HG03135 (cell line): ENCODE measurements around the gene PABPC1L.

Source experiments
- ATAC-seq: cut with Tn5 transposase; IDR thresholded peaks from one replicate; pipeline ENCODE4 v1.9.1; 2021; ENCODE audit warnings: mild to moderate bottlenecking, moderate library complexity; ENCODE audit not compliant: unreplicated experiment

PABPC1L gene

DNA sequence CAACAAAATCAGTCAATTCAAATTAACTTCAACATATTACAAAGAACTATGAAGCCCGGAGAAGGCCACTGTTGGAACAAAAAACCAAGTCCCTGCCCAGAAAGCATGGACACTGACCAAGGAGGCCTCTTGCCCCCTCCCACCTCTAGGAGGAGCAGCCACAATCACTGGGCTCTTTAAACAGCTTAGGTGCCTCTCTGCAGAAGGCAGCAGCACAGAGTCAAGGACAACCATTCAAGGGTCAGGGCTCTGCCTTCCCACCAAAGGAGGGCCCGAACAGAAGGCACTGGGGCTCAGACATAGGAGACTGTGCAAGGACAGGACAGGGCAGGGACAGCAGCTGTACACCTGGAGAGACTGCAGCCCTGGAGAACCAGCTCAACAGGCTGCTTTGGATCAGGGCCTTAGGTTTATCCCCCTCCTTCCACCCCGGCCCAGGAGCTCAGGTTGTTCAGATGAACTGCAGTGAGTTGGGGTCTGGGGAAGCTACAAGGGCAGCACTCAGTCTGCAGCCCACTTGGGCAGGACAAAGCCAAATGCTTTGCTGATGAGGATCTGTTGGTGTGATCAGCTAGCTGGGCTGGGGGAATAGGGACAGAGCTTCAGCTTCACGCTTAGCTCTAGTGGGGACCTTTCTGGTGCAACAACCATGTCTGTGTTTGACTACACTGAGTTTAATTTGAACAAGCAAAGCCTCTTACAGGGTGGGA is 32.6 kb downstream of the PABPC1L start:
- ATAC-seq: no peak

DNA sequence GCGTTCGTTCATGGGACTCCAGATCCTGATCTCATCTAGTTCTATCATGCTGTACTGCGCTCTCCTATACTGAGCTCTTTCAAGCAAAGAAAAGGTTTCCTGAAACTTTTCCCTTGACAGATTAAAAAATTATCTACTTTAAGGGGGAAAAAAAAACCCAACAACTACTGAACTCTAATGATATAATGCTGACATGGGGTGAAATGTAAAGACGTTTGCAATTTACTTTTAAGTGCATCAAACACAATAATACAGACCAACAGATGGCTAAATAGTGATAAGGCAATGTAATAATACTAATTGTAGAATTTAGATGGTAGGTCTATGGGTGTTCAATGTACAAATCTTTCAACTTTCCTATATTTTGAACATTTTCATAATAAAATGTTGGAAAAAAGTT is 34.0 kb downstream of the PABPC1L start:
- no peak for ATAC-seq

DNA sequence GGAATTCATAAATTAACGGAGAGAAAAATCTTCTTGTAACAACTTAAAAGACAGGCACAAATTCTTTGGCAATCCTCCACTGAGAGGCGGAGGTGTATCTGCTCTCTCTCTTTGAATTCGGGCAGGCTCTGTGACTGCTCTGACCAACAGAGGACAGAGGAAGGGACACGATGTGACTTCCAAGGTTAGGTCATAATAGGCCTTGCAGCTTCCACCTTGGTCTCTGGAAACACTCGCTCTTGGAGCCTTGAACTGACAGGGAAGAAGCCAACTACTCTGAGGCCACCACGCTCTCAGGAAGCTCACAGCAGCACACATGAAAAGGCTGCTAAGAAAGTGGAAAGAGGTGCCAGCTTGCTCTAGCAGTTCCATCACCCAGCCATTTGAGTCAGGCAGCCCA is 35.4 kb downstream of the PABPC1L start:
- no peak for ATAC-seq

DNA sequence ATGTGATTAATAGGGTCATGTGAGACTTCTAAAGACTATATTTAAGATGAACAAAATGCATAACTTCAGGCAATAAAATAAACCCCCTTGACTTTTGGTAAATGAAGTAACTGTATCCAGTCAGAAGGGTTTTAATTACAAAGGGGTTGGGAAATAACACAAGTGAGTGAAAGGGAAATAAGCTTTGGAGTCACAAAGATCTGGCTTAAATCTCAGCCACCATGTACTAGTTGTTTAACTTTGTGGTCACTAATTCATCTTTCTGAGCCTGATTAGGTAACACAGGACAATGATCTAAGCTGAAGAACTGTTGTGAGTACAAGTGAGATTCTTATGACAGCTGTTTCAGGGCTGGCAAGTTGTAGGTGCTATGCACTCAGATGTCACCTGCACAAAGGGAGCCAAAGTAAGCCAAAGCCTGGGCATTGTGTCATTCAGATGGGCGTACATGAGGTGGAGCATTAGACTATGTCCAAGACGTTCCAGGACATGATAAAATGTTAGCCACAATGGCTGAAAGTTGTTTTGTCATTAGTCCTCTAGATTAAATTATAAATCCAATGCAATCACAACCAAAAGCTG is 36.5 kb downstream of the PABPC1L start:
- ATAC-seq: no peak

DNA sequence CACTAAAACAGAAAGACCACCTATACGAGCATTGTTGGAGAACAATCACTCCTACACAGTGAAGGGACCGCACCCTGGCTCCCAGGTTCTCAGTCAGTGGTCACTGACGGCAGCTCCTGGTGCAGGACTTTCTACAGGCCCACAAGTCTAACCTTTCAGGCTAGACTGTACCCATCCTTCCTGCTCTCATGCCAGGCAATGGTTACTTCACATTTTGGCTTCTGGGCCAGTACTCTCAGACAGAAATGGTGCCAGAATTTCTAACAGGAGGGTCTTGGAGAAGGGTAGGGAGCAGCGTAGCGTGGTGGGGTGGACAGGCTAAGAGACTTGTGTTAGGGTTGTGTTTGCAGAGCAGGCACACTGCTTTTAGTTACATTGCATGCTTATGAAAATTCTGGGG is 38.2 kb downstream of the PABPC1L start:
- no peak for ATAC-seq

DNA sequence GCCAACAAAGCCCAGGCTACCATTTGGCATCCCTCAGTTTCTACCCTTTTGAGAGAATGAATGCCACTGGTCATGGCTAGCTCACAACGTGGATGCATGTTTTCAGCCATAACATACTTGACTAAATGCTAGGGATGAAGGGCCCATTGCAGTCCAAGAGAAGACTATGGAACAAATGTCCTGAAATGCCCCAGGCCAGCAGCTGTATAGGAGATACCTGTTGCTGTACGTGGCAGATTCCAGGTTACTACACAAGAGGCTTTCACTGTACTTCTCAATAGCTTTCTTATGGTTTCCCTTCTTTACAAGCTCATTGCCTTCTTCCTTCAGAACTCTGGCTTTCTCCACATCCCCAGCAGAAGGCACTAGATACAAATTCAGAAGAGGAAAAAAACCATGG is 38.7 kb downstream of the PABPC1L start:
- ATAC-seq: no peak

DNA sequence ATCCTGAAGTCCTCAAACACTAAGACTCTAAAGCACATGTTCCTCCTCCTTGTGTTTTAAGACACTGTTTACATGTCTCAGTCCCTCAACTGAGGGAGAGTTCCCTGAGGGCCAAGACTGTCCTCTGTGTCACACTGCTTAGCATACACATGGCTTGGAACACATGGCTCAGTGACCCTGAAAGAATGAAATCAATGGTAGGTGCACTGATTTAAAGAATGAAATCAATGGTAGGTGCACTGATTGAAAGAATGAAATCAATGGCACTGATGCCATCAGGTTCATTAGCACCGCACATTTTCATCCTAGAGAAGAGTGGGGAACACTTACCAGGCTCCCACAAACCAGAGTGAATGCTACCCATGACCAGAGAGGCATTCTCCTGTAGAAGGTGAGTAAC is 40.5 kb downstream of the PABPC1L start:
- no peak for ATAC-seq

DNA sequence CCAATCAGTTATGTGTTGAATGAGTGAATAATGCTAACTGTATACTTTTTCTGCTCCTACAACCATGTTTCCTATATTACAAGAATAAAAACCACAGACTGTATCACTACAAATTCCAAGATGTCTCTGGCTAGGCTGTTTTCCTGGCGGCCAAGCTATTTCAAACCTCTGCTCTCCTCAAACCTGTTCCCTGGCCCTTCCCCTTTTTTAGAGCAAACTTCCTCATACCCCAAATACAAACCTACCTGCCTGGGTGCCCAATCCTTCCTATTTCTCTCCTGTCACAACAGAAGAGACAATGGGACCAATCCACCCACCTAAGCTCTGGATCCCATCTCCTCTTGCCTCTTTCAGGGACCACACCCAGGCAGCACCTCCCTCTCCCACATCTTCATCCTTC is 42.9 kb downstream of the PABPC1L start:
- ATAC-seq: no peak

DNA sequence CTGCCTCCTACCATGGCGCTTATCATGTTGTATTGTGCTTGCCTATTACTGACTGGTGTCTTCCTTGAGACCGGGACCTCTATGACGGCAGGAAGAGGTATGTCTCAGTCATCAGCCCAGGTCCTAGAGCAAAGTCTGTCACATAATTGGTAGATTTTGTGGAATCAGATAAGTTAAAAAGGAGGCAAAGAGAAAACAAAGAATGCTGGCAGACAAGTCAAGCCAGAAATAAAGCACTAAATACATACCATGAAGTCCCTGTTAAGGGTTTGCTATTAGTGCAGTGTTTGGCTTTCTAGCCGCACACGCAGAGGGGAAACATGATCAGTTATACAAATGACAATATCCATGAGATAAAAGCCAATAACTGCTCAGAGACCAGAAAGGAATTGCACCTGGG is 44.4 kb downstream of the PABPC1L start:
- ATAC-seq: no peak

DNA sequence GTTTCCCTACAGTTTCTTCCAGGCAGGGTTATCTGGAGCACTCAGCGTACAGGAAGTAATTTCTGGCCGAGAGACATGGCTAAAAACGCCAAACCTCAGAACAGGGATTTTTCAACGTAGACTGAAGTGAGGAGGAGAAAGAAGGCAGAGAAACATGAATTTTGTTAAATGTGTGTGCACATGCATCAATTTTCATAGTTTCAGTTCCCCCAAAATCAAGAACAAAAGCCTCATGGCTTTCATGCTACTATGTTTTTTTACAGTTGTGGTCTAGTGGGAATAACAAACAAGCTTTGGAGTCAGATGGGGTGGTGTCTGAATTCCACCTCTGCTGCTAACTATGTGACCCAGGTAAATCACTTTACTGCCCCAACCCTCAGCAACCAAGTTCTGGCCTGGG is 45.4 kb downstream of the PABPC1L start:
- no peak for ATAC-seq

DNA sequence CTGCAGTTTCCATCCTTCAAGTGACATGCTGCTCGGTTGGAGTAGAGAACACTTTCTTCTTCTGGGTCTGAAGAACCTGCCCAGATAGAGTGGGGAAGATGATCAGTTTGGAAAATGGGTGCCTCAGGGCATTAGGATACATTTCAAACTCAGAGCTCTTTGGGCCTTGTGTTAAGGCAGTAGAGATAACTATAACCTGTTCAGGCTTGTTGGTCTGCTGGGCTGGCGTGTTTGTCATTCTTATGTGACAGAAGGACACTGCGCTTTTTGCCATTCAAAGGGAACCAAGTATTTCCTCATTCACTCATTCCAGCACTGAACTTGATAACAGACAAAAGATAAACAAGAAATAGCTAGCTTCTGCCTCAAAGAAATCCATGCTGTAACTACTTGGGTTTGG is 46.5 kb downstream of the PABPC1L start:
- no peak for ATAC-seq

DNA sequence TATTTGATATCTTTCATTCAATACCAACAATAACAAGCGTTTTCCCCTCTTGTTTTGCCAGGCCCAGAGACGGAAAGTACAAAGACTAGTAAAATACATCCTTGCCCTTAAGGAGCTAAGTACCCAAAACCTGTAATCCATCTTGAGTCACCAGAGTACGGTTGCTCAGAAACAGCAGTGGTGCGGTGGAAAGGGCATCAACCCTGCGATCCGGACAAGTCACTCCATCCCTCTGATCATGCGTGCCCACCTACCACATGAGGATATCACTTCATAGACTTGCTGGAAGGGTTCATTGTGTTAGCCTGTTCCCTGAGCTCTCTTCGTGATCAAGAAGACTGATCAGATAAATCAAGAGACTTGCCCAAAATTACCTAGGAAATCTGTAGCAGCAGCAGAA is 48.4 kb downstream of the PABPC1L start:
- ATAC-seq: no peak

DNA sequence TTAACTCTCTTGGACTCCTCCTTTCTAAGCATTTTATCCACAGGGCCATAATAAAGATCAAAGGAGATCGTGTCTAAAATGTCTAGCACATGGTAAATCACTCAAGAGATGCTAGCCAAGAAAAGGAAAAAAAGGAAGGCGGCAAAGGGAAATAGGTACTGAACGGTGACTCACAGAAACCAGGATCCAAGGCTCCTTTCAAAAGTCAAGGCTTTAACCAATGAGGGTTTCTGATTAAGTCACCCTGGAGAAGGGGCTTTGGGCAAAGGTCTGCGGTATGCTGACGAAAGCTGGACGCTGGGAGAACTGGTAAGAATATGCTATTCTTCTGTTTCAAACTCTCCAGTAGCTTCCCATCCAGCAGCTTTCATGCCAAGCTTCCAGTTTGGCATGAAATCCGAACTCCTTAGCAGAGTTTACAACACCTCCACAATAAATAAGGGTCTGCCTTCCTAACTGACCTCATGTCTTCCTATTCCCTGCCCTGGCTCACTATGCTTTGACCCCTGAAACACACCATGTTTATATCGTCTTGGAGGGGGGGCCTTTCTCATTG is 49.3 kb downstream of the PABPC1L start:
- no peak for ATAC-seq

DNA sequence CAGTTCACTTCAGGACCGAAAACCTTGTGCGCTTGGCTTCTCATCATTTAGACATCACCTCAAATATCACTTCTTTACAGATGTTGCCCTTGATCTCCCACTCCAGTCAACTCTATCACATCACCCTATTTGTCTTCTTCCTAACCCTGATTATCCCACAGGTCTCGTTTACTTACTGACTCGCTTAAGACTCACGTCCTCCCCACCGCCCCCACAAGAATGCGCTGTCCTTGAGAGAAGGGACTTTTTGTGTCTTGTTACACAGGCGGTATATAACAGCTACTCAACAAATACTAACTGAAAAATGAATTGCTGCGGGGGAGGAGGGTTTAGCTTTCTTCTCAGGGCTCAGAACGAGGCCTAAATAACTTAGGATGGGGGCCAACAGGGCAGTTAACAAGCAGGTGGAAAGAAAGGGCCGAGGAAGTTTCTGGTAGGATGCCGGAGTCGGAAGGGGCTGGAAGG is 49.8 kb downstream of the PABPC1L start:
- ATAC-seq: no peak

DNA sequence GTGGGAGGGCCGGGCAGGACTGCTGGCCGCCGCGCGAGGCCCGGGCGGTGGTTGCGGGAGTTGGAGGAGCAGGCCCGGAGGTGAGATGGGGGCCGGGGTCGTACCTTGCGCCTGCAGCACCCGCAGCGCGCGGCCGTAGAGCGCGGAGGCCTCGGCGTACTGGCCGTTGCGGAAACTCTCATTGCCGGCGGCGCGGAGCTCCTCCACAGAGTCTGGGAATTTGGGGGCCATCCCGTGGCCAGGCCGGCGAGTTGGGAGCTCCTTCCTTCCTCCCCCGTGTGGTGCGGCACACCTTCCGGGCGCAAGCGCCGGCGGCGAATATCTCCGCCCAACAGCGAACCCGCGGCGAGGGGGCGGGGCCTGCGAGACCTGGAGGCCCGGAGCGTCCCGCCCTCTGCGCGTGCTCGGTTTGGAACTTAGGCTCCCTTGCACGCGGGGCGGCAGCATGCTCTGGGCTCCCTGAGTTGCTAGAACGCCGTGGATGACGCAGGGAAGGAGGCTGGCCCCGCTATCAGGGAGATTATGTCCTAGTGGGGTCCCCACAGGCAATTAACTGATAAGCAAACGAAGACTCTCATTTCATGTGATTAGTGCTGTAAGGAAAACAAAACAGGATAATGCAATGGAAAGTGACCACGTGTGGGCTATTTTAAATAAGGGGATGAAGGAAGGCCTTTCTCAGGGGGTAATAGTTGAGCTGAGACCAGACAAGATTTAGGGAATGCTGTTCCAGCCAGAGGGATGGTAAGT is 50.4 kb downstream of the PABPC1L start, which contains the start of gene TOMM34:
TSS of gene TOMM34 (minus strand) at position 295 of the 750 bp plus-strand sequence. CDS start at position 231, 64 bp downstream.
- ATAC-seq: peak; percentile 84

DNA sequence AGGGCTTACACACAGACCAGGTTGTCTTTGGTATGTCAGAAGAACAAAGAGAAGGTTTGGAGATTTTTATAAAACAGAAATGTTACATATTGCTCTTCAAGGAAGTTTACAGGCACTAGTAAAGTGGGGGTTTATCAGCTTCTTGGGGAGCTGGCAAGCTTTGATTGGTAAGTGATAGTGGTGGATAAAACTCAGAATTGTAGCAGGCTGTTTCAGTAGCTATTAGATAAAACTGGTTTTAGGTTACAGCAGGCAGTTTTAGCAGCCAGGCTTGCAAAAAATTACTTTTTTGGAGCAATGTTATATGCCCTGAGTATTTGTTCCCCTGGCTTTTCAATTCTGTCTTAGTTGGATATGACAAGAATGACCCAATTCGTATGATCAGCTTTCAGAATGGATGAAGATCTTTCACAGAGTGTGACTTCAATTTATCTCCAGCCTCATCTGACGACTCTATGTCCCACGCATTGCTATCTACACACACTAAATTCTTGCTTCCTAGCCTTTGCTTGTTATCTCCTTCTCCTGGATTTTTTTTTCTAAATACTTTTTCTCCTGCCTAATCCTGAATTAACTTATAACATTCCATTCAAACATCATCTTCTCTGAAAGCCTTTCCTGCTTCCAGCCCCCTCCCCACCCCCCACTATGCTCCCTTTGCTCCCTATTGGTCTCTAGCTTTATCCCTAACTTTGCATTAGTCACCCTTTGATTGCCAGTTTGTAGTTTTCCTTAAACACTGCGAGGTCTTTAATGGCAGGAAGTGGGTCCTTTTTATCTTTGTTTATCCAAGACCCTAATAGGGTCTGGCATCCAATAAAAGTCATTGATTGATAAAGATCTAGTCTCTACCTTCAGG is 51.4 kb downstream of the PABPC1L start:
- no peak for ATAC-seq

DNA sequence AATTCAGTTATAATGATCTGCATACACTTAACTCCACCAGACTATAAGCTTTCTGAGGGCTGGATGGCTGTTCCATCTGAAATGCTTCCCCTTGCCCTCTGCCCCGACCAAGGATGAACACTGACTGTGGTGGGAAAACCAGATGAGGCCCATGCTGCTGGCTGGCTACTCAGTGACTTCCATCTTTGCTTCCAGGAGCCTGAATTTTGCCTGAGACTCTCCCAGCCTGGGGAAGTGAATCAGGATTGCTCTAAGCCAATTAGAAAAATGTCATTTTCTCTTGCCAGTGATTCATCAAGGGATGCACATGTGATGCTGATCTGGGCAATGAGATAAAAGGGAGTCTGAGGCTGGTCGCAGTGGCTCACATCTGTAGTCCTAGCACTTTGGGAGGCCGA is 52.0 kb downstream of the PABPC1L start:
- ATAC-seq: no peak

DNA sequence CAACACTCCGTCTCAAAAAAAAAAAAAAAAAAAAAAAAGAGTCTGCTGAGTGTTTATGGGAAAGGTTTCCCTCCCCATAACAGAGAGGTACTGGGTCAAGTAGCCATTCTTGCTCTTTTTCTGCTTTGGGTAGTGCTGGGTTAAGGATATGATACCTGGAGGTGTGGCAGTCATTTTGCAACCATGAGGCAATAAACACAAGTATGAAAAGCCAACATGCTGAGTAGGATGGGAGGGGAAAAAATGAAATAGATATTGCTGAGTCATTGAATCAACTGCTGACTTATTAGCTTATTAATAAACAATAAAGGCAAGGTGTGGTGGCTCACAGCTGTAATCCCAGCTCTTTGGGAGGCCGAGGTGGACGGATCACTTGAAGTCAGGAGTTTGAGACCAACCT is 52.6 kb downstream of the PABPC1L start:
- ATAC-seq: no peak

DNA sequence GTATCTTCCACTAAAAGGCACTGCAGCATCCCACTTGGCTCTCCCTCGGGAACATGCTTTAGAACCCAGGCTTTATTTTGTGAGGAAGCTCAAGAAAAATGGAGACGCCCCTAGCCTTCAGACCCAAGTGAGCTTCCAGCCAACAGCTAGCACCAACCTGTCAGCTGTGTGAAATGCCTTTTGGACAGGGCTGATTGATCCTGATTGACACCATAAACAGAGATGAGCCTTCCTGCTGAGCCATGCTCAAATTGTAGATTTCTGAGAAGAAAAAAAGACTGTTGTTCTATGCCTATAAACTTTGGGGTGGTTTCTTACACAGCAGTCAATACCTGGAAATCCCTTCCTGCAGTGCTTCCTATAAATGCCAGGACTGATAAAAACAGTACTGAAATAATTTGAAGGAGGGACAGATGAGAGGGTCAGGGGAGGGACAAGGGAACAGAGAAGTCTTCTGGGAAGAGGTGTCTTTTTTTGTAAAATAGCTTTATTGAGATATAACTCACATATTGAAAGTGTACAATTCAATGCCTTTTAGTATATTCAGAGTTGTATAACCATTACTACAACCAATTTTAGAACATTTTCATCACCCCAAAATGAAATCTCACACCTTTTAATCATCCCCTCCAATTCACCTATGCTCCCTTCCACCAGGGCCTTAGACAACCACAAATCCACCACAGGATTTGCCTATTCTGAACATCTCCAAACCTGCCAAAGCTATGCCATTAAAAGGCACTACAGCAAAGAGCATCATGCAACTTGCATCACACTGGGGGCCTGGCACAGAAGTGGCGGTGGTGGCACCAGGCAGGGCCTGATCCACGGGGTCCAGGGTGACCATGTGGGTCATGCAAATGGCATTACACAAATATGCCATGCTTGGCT is 53.7 kb downstream of the PABPC1L start:
- no peak for ATAC-seq

DNA sequence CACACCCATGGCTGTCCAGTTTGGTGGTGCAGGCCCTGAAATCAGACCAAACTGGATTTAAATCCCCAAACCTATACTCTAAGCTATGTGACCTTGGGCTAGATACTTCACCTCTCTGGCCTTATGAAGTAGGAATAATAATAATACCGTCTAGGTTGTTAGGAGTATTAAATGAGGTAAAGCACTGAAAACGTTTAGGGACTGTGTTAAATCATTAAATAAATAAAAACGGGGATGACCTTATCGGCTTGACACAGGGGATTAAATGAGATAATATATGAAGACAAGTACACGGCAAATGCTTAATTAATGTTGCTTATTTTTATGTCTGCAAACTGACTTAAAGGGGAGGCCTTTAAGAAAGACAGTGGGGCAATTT is 55.8 kb downstream of the PABPC1L start:
- ATAC-seq: no peak
